Endothelial cell of umbilical vein (primary cell): ENCODE results near the gene FAM43B. TPM values are rescaled to one million over a fixed set of nuclear protein-coding genes. Genes with fewer than 3 reads are reported as not detected.

Experiments
- BruUV-seq: library from RNA; stranded (reverse); fragments of 400-500 nt; replicated peaks from 2 replicates; lab custom pipeline; 2021; lab: Mats Ljungman, UMichigan
- CTCF ChIA-PET: fragments of 300-600, 350-600 bp; sonication (Branson Sonifier 250); formaldehyde crosslinking; loops from one replicate; lab custom pipeline; 2021; ENCODE audit warnings: antibody characterized with exemption, inconsistent platforms; lab: Charles Lee
- POLR2A ChIA-PET: fragments of 300-600, 350-600 bp; sonication (Branson Sonifier 250); formaldehyde crosslinking; loops from one replicate; lab custom pipeline; 2021; ENCODE audit warnings: antibody characterized with exemption, inconsistent platforms; lab: Charles Lee
- DNase-seq: peaks from one replicate; pipeline ENCODE4 v3.0.0-alpha.2; 2011; ENCODE audit warnings: low read depth, low spot score
- FAIRE-seq: peaks from 2 replicates; lab custom pipeline; 2011; peaks lifted over from hg19 to GRCh38; lab: Jason Lieb, UNC
- H2AFZ ChIP-seq: 2 replicates; pipeline ENCODE4 v1.6.0; 2012; ENCODE audit warnings: low read depth, low read length, control low read depth, inconsistent platforms
- H3K27ac ChIP-seq: 2 replicates; pipeline ENCODE4 v1.5.1; 2011; ENCODE audit warnings: low read depth, mild to moderate bottlenecking, control low read depth, low read length, moderate library complexity; ENCODE audit not compliant: insufficient read depth
- H3K27me3 ChIP-seq, 2 experiments: 2 replicates each; pipeline versions ENCODE4 v1.6.0 to v1.6.1; 2011; ENCODE audit warnings: low read length in 2 of 2, mixed read lengths in 1 of 2; ENCODE audit not compliant: control insufficient read depth in 2 of 2, insufficient read depth in 2 of 2
- H3K36me3 ChIP-seq, 2 experiments: 2 replicates in 1 of 2; 3 replicates in 1 of 2; pipeline ENCODE4 v1.5.1; 2011; ENCODE audit warnings: low read length in 2 of 2, mild to moderate bottlenecking in 1 of 2, moderate library complexity in 1 of 2; ENCODE audit not compliant: control insufficient read depth in 2 of 2, insufficient read depth in 2 of 2; ENCODE audit errors: extremely low read depth in 1 of 2
- H3K4me1 ChIP-seq: 3 replicates; pipeline ENCODE4 v1.5.1; 2011; ENCODE audit warnings: mild to moderate bottlenecking, low read length; ENCODE audit not compliant: control insufficient read depth, insufficient read depth; ENCODE audit errors: extremely low read depth
- H3K4me2 ChIP-seq: 2 replicates; pipeline ENCODE4 v1.6.1; 2011; ENCODE audit warnings: low read length, control low read depth, mixed read lengths; ENCODE audit not compliant: insufficient read depth
- H3K4me3 ChIP-seq, 3 experiments: fragments of 200-600 bp in 1 of 3; sonication (generic), shearing (Covaris generic) in 1 of 3; replicated peaks in 1 of 3; 2 replicates each; pipeline ENCODE4 v1.5.1; 2011 to 2016; ENCODE audit warnings: control low read depth in 3 of 3, low read length in 3 of 3, mild to moderate bottlenecking in 2 of 3, inconsistent platforms in 1 of 3, low read depth in 1 of 3, moderate library complexity in 1 of 3; ENCODE audit not compliant: insufficient read depth in 1 of 3
- H3K79me2 ChIP-seq: 2 replicates; pipeline ENCODE4 v1.6.0; 2012; ENCODE audit warnings: low read length, inconsistent platforms; ENCODE audit not compliant: control insufficient read depth, insufficient read depth
- H3K9ac ChIP-seq: replicated peaks from 2 replicates; pipeline ENCODE3; 2011; ENCODE audit warnings: low read length, control low read depth; ENCODE audit not compliant: insufficient read depth; ENCODE audit errors: extremely low read depth
- H3K9me1 ChIP-seq: replicated peaks from 3 replicates; pipeline ENCODE4 v1.6.0; 2011; ENCODE audit warnings: mild to moderate bottlenecking, low read length; ENCODE audit not compliant: control insufficient read depth, insufficient read depth; ENCODE audit errors: extremely low read depth
- H3K9me3 ChIP-seq: replicated peaks from 2 replicates; pipeline ENCODE4 v1.5.1; 2012; ENCODE audit warnings: low read length, inconsistent platforms; ENCODE audit not compliant: control insufficient read depth, insufficient read depth
- H4K20me1 ChIP-seq: replicated peaks from 2 replicates; pipeline ENCODE3; 2011; ENCODE audit warnings: mild to moderate bottlenecking, low read length; ENCODE audit not compliant: control insufficient read depth, insufficient read depth; ENCODE audit errors: extremely low read depth
- EZH2 ChIP-seq: IDR thresholded peaks from 2 replicates; pipeline ENCODE4 v1.6.1; 2012; ENCODE audit warnings: borderline replicate concordance, low read depth, mild to moderate bottlenecking, moderate library complexity, low read length, inconsistent platforms; ENCODE audit not compliant: severe bottlenecking
- FOS ChIP-seq: IDR thresholded peaks from 2 replicates; pipeline ENCODE4 v1.6.1; 2011; ENCODE audit warnings: mild to moderate bottlenecking, low read length, moderate library complexity, borderline replicate concordance; ENCODE audit not compliant: insufficient read depth
- GATA2 ChIP-seq: IDR thresholded peaks from 2 replicates; pipeline ENCODE4 v1.7.0; 2011; ENCODE audit warnings: low read depth, mild to moderate bottlenecking, moderate library complexity, mixed read lengths, low read length; ENCODE audit not compliant: insufficient read length, insufficient read depth
- JUN ChIP-seq: IDR thresholded peaks from 2 replicates; pipeline ENCODE4 v1.6.1; 2011; ENCODE audit warnings: borderline replicate concordance, low read depth; ENCODE audit not compliant: insufficient read length, insufficient read depth
- MYC ChIP-seq: IDR thresholded peaks from one replicate; pipeline ENCODE4 v1.6.1; 2011; ENCODE audit warnings: mild to moderate bottlenecking, low read depth, low read length
- POLR2A ChIP-seq: IDR thresholded peaks from 2 replicates; pipeline ENCODE4 v1.6.1; 2012; ENCODE audit warnings: low read depth, mild to moderate bottlenecking, control low read depth, low read length
- POLR2AphosphoS5 ChIP-seq: IDR thresholded peaks from 2 replicates; pipeline ENCODE4 v1.6.1; 2012; ENCODE audit warnings: low read depth, mild to moderate bottlenecking, control low read depth, low read length, moderate library complexity; ENCODE audit not compliant: insufficient read depth
- dilution Hi-C: fragments of 300-500 bp; cut with MboI; formaldehyde crosslinking; loops from one replicate; pipeline ENCODE4 v1.15.0; 2019; ENCODE audit warnings: low sequenced_read_pairs; ENCODE audit not compliant: extremely low pct_ligation_motif_present
- intact Hi-C: fragments of 100-400 bp; cut with micrococcal nuclease; formaldehyde crosslinking; loops from one replicate; pipeline ENCODE4 v1.10.0; 2022
- polyA plus RNA-seq, 4 experiments: library from polyadenylated mRNA; depleted of rRNA in 3 of 4; stranded (reverse) in 3 of 4; unstranded in 1 of 4; fragments of >200 nt; gene quantifications; 2 replicates each; pipeline versions ENCODE4 v1.2.1 to v1.2.3, GENCODE V29; 2011 to 2012; ENCODE audit warnings: missing spikeins in 1 of 4
- total RNA-seq: library from RNA; stranded (reverse); gene quantifications from 2 replicates; pipeline ENCODE4 v1.2.3, GENCODE V29; 2021
- TF ChIP-seq, protein P1 (sequence below), 2 donors: IDR thresholded peaks; 1 replicate in 1 of 2; 2 replicates in 1 of 2; pipeline ENCODE4 v1.5.1; 2011; ENCODE audit warnings: low read length in 2 of 2, mild to moderate bottlenecking in 2 of 2, moderate library complexity in 2 of 2, control low read depth in 1 of 2, inconsistent platforms in 1 of 2, low read depth in 1 of 2; ENCODE audit not compliant: insufficient read depth in 1 of 2; ENCODE audit errors: extremely low read depth in 1 of 2
- TF ChIP-seq, protein P2 (sequence below): IDR thresholded peaks from 2 replicates; pipeline ENCODE4 v1.6.1; 2011; ENCODE audit not compliant: insufficient read depth, insufficient read length

The FAM43B gene
- total and polyA plus RNA-seq, 2 donors (not counting 3 experiments of a cell fraction or from before 2014, with no cell fraction given), result not detected

DNA sequence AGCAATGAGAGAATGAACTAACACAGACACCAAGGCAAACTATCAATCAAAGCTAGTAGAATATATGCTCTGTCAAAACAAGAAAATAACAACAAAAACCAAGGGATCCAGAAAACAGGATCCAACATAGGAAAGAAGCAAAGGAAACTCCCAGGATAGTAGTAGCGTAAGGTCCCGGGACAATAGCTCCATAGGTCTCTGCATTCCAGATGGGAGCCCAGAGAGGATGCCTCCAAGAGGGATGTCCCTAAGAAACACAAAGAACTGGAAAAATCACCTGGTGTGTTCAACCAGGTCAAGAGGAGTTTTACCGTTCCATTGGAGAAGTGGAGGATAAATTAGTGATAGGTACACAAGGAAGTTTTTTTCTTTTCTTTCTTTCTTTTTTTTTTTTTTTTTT lies 5.7 kb upstream of the FAM43B start:
- Histone ChIP-seq H3K4me1 (no peaks in the 10 kb centered on the region), H3K9me1 (no peaks in the 10 kb centered on the region), H3K79me2 (no peaks in the 10 kb centered on the region), H3K9ac (no peak overlapping the region), H3K9me3 (no peaks in the 10 kb centered on the region), H4K20me1 (no peaks in the 10 kb centered on the region), H3K4me2 (no peak overlapping the region), H3K27me3 (peaks cover 13 to 14% of the 10 kb centered on the region in 2 experiments), H3K4me3 (no peak overlapping the region), H3K36me3 (no peaks in the 10 kb centered on the region), H2AFZ (no peak overlapping the region), H3K27ac (no peak overlapping the region)
- TF ChIP-seq, protein P1, sequence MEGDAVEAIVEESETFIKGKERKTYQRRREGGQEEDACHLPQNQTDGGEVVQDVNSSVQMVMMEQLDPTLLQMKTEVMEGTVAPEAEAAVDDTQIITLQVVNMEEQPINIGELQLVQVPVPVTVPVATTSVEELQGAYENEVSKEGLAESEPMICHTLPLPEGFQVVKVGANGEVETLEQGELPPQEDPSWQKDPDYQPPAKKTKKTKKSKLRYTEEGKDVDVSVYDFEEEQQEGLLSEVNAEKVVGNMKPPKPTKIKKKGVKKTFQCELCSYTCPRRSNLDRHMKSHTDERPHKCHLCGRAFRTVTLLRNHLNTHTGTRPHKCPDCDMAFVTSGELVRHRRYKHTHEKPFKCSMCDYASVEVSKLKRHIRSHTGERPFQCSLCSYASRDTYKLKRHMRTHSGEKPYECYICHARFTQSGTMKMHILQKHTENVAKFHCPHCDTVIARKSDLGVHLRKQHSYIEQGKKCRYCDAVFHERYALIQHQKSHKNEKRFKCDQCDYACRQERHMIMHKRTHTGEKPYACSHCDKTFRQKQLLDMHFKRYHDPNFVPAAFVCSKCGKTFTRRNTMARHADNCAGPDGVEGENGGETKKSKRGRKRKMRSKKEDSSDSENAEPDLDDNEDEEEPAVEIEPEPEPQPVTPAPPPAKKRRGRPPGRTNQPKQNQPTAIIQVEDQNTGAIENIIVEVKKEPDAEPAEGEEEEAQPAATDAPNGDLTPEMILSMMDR (IDR thresholded peaks at IDR 0.05; ENCODE audit: extremely low read depth in 1 of 2, insufficient read depth in 1 of 2, low read depth in 1 of 2, low read length in 2 of 2), result no peak
- TF ChIP-seq POLR2A (no peak), GATA2 (no peak), POLR2AphosphoS5 (no peak), EZH2 (no peak), FOS (no peak), JUN (no peak), MYC (no peak)
- TF ChIP-seq, protein P2, sequence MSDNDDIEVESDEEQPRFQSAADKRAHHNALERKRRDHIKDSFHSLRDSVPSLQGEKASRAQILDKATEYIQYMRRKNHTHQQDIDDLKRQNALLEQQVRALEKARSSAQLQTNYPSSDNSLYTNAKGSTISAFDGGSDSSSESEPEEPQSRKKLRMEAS, result no peak
- FAIRE-seq (no peak), DNase-seq (no peak)
- ChIA-PET POLR2A (no interaction called here), CTCF (no interaction called here)
- BruUV-seq, result no TSS peak
- intact Hi-C loops, result no loop called here
- dilution Hi-C loops, result no loop called here
